Right lobe of liver (tissue), 6 donors: ENCODE data around the gene VDR. TPM values are rescaled to one million over a fixed set of nuclear protein-coding genes. Genes with fewer than 3 reads are reported as not detected.

Experiments
- ATAC-seq, 4 donors: fragments of 200-7000 bp; cut with Tn5 transposase; one replicate each; pipeline ENCODE4 v1.9.1; 2020; ENCODE audit warnings: mild to moderate bottlenecking in 4 of 4, moderate library complexity in 4 of 4
- DNase-seq, 3 donors: peaks; one replicate each; pipeline ENCODE4 v3.0.0-alpha.2; 2020
- H3K27ac ChIP-seq, 3 donors: fragments of 200-600 bp; one replicate each; pipeline ENCODE4 v1.8.0; 2022
- H3K27me3 ChIP-seq, 2 donors: fragments of 200-600 bp; one replicate each; pipeline ENCODE4 v1.8.0; 2022
- H3K36me3 ChIP-seq, 4 donors: fragments of 200-600 bp; sonication (generic) in 1 of 4; one replicate each; pipeline versions ENCODE4 v1.5.1 to v1.8.0; 2017 to 2022; ENCODE audit warnings: control low read depth in 1 of 4
- H3K4me1 ChIP-seq, 4 donors: fragments of 200-600 bp; sonication (generic) in 1 of 4; one replicate each; pipeline versions ENCODE4 v1.5.1 to v1.8.0; 2017 to 2022; ENCODE audit warnings: control low read depth in 1 of 4
- H3K4me3 ChIP-seq, 3 donors: fragments of 200-600 bp; one replicate each; pipeline ENCODE4 v1.8.0; 2022
- H3K9me3 ChIP-seq, 4 donors: fragments of 200-600 bp; sonication (generic) in 1 of 4; one replicate each; pipeline versions ENCODE4 v1.5.1 to v1.8.0; 2017 to 2022; ENCODE audit warnings: control low read depth in 1 of 4
- POLR2A ChIP-seq: fragments of 450-650 bp; IDR thresholded peaks from one replicate; pipeline ENCODE4 v1.6.1; 2017; ENCODE audit warnings: antibody characterized with exemption, mild to moderate bottlenecking
- WGBS: methylation state at CpG from one replicate; pipeline ENCODE4 v1.1.6; 2018; ENCODE audit warnings: low coverage, low lambda C conversion rate; ENCODE audit not compliant: insufficient coverage; ENCODE audit errors: missing lambda C conversion rate; 5-methylcytosine and 5-hydroxymethylcytosine counted together
- intact Hi-C, 2 donors: fragments of 100-400 bp; cut with DNase I; formaldehyde crosslinking; loops; one replicate each; pipeline versions ENCODE4 v1.11.2 to v1.14.1; 2022
- total RNA-seq, 6 experiments: library from RNA; depleted of rRNA in 2 of 6; stranded (reverse); fragments of >200 nt in 2 of 6; fragmentation: NEBNext Ultra II Directional in 3 of 6; extraction: Animal tissue kit (Norgen Biotek cat#: 25700) in 3 of 6; gene quantifications; one replicate each; pipeline versions ENCODE4 v1.1.0 to v1.2.4, GENCODE V29; 2016 to 2023
- TF ChIP-seq, protein P1 (sequence below), 4 donors: fragments of 200-600 bp in 3 of 4; fragments of 450-650 bp in 1 of 4; IDR thresholded peaks; one replicate each; pipeline versions ENCODE4 v1.5.1 to v1.8.0; 2016 to 2022; ENCODE audit warnings: antibody characterized with exemption in 4 of 4, mild to moderate bottlenecking in 2 of 4
- donor health status: DM: no; HTN: yes; CAD: no.
- donor health status: DM: no; HTN: no; CAD: no.
- donor health status: DM: no; HTN: no; CAD: no.
- donor health status: DM: no; HTN: yes; CAD: no.
- donor health status: DM: no; HTN: yes; CAD: no.

Gene VDR
- total RNA-seq, 6 experiments from 2014 or later, result 0.18 to 1.2 (median 0.39) TPM

DNA sequence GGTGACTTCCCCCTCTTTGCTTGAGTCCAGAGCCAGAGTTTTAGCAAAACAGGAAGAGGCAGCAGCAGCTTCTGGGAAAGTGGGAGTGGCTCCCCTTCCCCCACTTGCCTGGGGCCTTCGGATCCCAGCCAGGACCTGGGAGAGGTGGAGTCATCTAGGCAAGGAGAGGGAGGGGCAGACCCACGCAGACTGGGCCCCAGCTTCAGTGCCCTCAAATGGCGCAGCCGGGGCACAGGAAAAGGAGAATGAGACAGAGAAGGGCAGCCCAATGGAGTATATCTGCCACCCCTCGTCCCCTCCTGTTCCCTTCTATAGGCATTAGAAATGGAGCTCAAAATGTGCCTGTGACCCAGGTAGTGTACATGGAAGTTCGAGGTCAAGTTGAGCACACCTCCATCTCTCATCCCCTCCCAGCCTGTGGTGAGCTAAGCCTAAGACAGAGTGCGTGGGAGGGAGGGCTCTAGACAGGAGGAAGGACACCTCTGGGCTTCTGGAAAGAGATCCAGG, 75.8 kb downstream of the VDR start:
- H3K4me1 ChIP-seq, result no peaks in the 10 kb centered on the region
- no peaks in the 10 kb centered on the region for H3K9me3 ChIP-seq
- intact Hi-C loops, result no loop called here
- 55% methylated on average over 5 of the region's 7 CpGs for WGBS
- peak overlapping the region in 2 of 3 donors; percentile 29 to 51 for H3K27ac ChIP-seq
- ATAC-seq (peak; percentile 63 to 82 (median 68)), DNase-seq (peak in 2 of 3 donors; percentile 57 to 63)
- H3K36me3 ChIP-seq, result no peaks in the 10 kb centered on the region
- no peak for TF ChIP-seq POLR2A
- TF ChIP-seq, protein P1, sequence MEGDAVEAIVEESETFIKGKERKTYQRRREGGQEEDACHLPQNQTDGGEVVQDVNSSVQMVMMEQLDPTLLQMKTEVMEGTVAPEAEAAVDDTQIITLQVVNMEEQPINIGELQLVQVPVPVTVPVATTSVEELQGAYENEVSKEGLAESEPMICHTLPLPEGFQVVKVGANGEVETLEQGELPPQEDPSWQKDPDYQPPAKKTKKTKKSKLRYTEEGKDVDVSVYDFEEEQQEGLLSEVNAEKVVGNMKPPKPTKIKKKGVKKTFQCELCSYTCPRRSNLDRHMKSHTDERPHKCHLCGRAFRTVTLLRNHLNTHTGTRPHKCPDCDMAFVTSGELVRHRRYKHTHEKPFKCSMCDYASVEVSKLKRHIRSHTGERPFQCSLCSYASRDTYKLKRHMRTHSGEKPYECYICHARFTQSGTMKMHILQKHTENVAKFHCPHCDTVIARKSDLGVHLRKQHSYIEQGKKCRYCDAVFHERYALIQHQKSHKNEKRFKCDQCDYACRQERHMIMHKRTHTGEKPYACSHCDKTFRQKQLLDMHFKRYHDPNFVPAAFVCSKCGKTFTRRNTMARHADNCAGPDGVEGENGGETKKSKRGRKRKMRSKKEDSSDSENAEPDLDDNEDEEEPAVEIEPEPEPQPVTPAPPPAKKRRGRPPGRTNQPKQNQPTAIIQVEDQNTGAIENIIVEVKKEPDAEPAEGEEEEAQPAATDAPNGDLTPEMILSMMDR (IDR thresholded peaks at IDR 0.05), result no peak
- no peak overlapping the region for H3K4me3 ChIP-seq
- no peaks in the 10 kb centered on the region for H3K27me3 ChIP-seq

DNA sequence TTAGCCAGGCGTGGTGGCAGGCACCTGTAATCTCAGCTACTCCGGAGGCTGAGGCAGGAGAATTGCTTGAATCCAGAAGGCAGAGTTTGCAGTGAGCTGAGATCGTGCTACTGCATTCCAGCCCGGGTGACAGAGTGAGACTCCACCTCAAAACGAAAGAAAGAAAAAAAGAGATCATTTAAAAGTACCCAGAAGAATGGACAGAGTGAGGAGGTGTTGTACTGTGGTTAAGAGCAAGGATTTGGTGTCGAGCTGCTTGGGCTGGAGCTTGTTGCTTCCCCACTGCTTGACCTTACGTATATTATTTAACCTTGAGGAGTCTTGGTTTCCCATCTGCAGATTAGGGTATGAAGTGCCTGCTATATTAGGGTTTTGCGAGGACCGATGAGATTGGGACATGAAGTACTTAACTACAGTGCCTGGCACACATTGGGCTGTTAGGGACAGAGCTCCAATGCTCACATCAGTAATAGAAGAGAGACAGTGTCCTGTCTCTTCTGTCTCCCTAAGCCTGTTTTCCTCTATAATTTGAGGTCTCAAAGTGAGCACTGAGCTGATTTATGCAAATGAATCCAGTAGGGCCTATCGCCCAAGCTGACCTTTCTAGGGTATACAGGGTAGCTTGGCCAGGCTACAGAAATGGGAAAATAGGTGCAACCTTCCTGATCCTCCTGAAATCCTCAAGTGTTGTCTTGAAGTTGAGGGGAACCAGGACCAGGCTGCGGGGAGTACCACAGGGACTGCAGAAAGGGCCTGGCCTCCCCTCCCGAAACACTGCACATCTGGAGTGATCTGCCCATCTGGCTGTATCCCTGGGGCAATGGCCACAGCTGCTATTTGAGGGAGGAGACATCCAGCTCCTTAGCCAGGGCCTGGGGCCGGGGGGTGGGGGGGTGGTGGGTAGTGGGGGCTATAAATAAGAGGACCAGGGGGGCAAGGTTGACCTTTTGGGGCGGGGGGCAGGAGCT, 76.5 kb downstream of the VDR start:
- Histone ChIP-seq H3K36me3 (no peaks in the 10 kb centered on the region), H3K27me3 (no peaks in the 10 kb centered on the region), H3K27ac (peak overlapping the region in 1 of 3 donors; percentile 51), H3K4me3 (no peak overlapping the region), H3K4me1 (no peaks in the 10 kb centered on the region), H3K9me3 (no peaks in the 10 kb centered on the region)
- intact Hi-C loops, result no loop called here
- peak in 1 of 3 donors; percentile 28 for DNase-seq
- WGBS, result 76% methylated on average over 9 of the region's 14 CpGs
- no peak for TF ChIP-seq POLR2A
- TF ChIP-seq, protein P1 (IDR thresholded peaks at IDR 0.05), result no peak
- ATAC-seq, result peak in 1 of 4 donors; percentile 4

DNA sequence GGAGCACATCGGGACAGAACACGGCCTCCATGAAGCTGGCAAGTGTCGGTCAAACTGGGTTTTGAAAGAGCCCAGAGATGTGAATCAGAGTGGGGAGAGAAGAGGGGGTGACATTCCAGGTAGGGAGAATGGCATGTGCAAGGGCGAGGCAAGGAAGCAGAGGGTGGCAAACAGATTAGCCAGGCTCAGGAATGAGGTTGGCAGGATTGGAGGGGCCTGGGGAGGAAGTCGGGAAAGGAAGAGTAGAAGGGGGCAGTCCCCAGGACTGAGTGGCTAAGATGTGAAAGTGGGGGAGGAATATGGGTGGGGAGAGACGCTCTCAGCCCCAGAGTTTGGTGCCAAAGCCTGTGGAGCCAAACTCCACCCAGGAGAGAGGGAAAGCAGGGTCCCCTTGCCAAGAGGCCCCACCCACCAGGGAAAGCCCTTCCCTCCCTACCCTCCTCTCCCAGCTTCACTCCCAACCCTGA, 79.6 kb downstream of the VDR start:
- no peak overlapping the region for H3K27ac ChIP-seq
- TF ChIP-seq, protein P1 (IDR thresholded peaks at IDR 0.05), result no peak
- TF ChIP-seq POLR2A, result no peak

GRCh38 chr12:47824635-47825034, 80.2 kb downstream of the VDR start:
- Histone ChIP-seq H3K4me1 (peaks cover 0 to 3% (median 0%) of the 10 kb centered on the region in 4 donors), H3K36me3 (no peaks in the 10 kb centered on the region), H3K27me3 (no peaks in the 10 kb centered on the region), H3K9me3 (no peaks in the 10 kb centered on the region), H3K27ac (no peak overlapping the region), H3K4me3 (no peak overlapping the region)
- ATAC-seq, result no peak
- intact Hi-C loops, result no loop called here
- 86% methylated on average over 3 of the region's 3 CpGs for WGBS
- TF ChIP-seq, protein P1 (IDR thresholded peaks at IDR 0.05), result no peak
- TF ChIP-seq POLR2A, result no peak
- DNase-seq, result no peak

More for the DNA sequence above, 79.6 kb downstream of the VDR start:
- no peaks in the 10 kb centered on the region for H3K9me3 ChIP-seq
- H3K4me3 ChIP-seq, result no peak overlapping the region
- intact Hi-C loops, result no loop called here
- ATAC-seq, result no peak
- DNase-seq, result no peak
- WGBS, result 72% methylated on average over 6 of the region's 6 CpGs
- no peaks in the 10 kb centered on the region for H3K36me3 ChIP-seq
- peaks cover 0 to under 1% (median 0%) of the 10 kb centered on the region in 4 donors for H3K4me1 ChIP-seq
- no peaks in the 10 kb centered on the region for H3K27me3 ChIP-seq
